Breast epithelium (tissue), 4 donors: ENCODE results near the gene CYP26A1. TPM values are rescaled to one million over a fixed set of nuclear protein-coding genes. Genes with fewer than 3 reads are reported as not detected.
"Not testable (repeated sequence)": the region's sequence is repeated elsewhere in the genome, so short reads cannot be mapped to it uniquely, and the experiment has no call there.

ENCODE experiments used
- DNase-seq, 2 donors: peaks; one replicate each; pipeline ENCODE4 v3.0.0-alpha.2; 2019; ENCODE audit warnings: low spot score in 2 of 2
- H3K27ac ChIP-seq, 2 donors: fragments of 200-600 bp; sonication (generic) in 1 of 2; one replicate each; pipeline ENCODE4 v1.5.1; 2016 to 2019; ENCODE audit warnings: mild to moderate bottlenecking in 1 of 2
- H3K27me3 ChIP-seq, 2 donors: fragments of 200-600 bp; sonication (generic) in 1 of 2; one replicate each; pipeline versions ENCODE4 v1.5.1 to v1.6.0; 2017 to 2019; ENCODE audit warnings: control low read depth in 1 of 2, mild to moderate bottlenecking in 1 of 2
- H3K36me3 ChIP-seq: fragments of 200-600 bp; one replicate; pipeline ENCODE4 v1.5.1; 2019
- H3K4me1 ChIP-seq, 2 donors: fragments of 200-600 bp; sonication (generic); one replicate each; pipeline ENCODE4 v1.5.1; 2016 to 2019; ENCODE audit warnings: control low read depth in 1 of 2
- H3K4me3 ChIP-seq, 3 donors: fragments of 200-600 bp; sonication (generic); 1 replicate in 2 of 3; 2 replicates in 1 of 3; pipeline ENCODE4 v1.5.1; 2016 to 2019; ENCODE audit warnings: mild to moderate bottlenecking in 3 of 3, moderate library complexity in 2 of 3
- H3K9me3 ChIP-seq, 2 donors: fragments of 200-600 bp; sonication (generic) in 1 of 2; one replicate each; pipeline ENCODE4 v1.5.1; 2016 to 2019; ENCODE audit warnings: control low read depth in 1 of 2
- POLR2A ChIP-seq: fragments of 450-650 bp; IDR thresholded peaks from one replicate; pipeline ENCODE4 v1.6.1; 2016; ENCODE audit warnings: antibody characterized with exemption, mild to moderate bottlenecking, moderate library complexity
- POLR2AphosphoS5 ChIP-seq, 3 donors: sonication (generic); formaldehyde crosslinking; IDR thresholded peaks; one replicate each; pipeline ENCODE4 v1.6.1; 2017; ENCODE audit warnings: antibody characterized with exemption in 3 of 3
- intact Hi-C: fragments of 100-400 bp; cut with DNase I; formaldehyde crosslinking; loops from one replicate; pipeline ENCODE4 v1.15.1; 2023; ENCODE audit warnings: low total_unique reads
- total RNA-seq, 3 donors: library from RNA; depleted of rRNA; stranded (reverse); fragments of >200 nt; gene quantifications; one replicate each; pipeline ENCODE4 v1.1.0, GENCODE V29; 2016
- TF ChIP-seq, protein P1 (sequence below), 3 donors: fragments of 450-650 bp; IDR thresholded peaks; one replicate each; pipeline ENCODE4 v1.5.1; 2016 to 2017; ENCODE audit warnings: antibody characterized with exemption in 3 of 3, mild to moderate bottlenecking in 3 of 3, moderate library complexity in 3 of 3

The CYP26A1 gene
- total RNA-seq, 3 donors from 2014 or later = 0.33 to 2.3 TPM; not detected in 1

- H3K4me3 ChIP-seq = no peak overlapping the region
- no peak overlapping the region for H3K27ac ChIP-seq
- no peaks in the 10 kb centered on the region for H3K9me3 ChIP-seq
- DNase-seq = no peak
- intact Hi-C loops = no loop called here
- H3K4me1 ChIP-seq = no peaks in the 10 kb centered on the region
- no peaks in the 10 kb centered on the region for H3K27me3 ChIP-seq
- no peaks in the 10 kb centered on the region for H3K36me3 ChIP-seq
- TF ChIP-seq, protein P1, sequence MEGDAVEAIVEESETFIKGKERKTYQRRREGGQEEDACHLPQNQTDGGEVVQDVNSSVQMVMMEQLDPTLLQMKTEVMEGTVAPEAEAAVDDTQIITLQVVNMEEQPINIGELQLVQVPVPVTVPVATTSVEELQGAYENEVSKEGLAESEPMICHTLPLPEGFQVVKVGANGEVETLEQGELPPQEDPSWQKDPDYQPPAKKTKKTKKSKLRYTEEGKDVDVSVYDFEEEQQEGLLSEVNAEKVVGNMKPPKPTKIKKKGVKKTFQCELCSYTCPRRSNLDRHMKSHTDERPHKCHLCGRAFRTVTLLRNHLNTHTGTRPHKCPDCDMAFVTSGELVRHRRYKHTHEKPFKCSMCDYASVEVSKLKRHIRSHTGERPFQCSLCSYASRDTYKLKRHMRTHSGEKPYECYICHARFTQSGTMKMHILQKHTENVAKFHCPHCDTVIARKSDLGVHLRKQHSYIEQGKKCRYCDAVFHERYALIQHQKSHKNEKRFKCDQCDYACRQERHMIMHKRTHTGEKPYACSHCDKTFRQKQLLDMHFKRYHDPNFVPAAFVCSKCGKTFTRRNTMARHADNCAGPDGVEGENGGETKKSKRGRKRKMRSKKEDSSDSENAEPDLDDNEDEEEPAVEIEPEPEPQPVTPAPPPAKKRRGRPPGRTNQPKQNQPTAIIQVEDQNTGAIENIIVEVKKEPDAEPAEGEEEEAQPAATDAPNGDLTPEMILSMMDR (IDR thresholded peaks at IDR 0.05) = no peak
- TF ChIP-seq POLR2AphosphoS5 (IDR thresholded peaks at IDR 0.05) (no peak), POLR2A (no peak)
These were observed 23.7 kb downstream of the CYP26A1 start for GRCh38 chr10:93097386-93097785.

GRCh38 chr10:93098816-93099215 is 25.1 kb downstream of the CYP26A1 start:
- Histone ChIP-seq H3K4me3 (no peak overlapping the region), H3K4me1 (no peaks in the 10 kb centered on the region), H3K9me3 (no peaks in the 10 kb centered on the region), H3K36me3 (no peaks in the 10 kb centered on the region), H3K27me3 (no peaks in the 10 kb centered on the region), H3K27ac (no peak overlapping the region)
- no peak for DNase-seq
- intact Hi-C loops = no loop called here
- TF ChIP-seq POLR2AphosphoS5 (IDR thresholded peaks at IDR 0.05) = no peak
- TF ChIP-seq POLR2A = no peak
- TF ChIP-seq, protein P1 (IDR thresholded peaks at IDR 0.05) = no peak

DNA sequence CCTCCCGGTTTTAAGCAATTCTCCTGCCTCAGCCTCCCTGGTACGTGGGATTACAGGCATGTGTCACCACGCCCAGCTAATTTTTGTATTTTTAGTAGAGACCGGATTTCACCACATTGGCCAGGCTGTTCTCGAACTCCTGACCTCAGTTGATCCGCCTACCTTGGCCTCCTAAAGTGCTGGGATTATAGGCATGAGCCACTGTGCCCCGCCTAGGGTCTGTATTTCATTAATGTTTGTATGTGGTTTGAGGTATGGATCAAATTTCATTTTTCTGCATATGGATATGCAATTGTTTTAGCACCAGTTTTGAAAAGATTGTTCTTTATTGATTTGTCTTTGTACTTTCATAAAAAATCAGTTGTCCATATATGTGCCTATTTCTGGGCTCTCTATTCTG is 26.0 kb downstream of the CYP26A1 start:
- DNase-seq = no peak
- Histone ChIP-seq H3K4me1 (no peaks in the 10 kb centered on the region), H3K9me3 (no peaks in the 10 kb centered on the region), H3K36me3 (no peaks in the 10 kb centered on the region), H3K27me3 (no peaks in the 10 kb centered on the region), H3K4me3 (no peak overlapping the region), H3K27ac (no peak overlapping the region)
- intact Hi-C loops = no loop called here
- TF ChIP-seq, protein P1 (IDR thresholded peaks at IDR 0.05) = no peak
- TF ChIP-seq POLR2A (no peak), POLR2AphosphoS5 (IDR thresholded peaks at IDR 0.05) (no peak)

DNA sequence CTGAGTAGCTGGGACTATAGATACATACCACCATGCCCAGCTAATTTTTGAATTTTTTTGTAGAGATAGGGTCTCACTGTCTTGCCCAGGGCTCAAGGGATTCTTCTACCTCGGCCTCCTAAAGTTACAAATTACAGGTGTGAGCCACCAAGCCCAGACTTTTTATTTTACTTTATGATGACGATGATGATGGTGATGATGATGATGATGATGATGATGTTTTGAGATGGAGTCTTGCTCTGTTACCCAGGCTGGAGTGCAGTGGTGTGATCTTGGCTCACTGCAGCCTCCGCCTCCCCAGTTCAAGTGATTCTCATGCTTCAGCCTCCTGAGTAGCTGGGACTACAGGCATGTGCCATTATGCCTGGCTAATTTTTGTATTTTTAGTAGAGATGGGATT is 27.5 kb downstream of the CYP26A1 start:
- DNase-seq, intact Hi-C loops, H3K36me3 ChIP-seq, H3K4me3 ChIP-seq, H3K27ac ChIP-seq, H3K9me3 ChIP-seq, H3K4me1 ChIP-seq, H3K27me3 ChIP-seq: not testable (repeated sequence)

DNA sequence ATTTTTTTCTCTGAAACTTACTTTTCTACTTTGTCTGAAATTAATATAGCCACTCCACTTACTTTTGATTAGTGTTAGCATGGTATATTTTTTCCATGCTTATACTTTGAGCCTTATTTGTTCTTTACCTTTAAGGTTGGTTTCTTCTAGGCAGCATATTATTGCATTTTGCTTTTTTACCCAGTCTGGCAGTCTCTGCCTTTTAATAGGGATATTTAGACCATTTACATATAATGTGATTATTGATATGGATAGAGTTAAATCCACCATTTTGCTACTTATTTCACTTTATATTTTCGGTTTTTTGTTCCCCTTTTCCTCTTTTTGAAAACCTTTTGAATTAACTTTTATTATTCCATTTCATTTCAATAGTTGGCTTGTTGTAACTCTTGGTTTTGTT is 30.3 kb downstream of the CYP26A1 start:
- Histone ChIP-seq H3K9me3 (no peaks in the 10 kb centered on the region), H3K4me1 (no peaks in the 10 kb centered on the region), H3K27ac (no peak overlapping the region), H3K27me3 (no peaks in the 10 kb centered on the region), H3K36me3 (no peaks in the 10 kb centered on the region), H3K4me3 (no peak overlapping the region)
- TF ChIP-seq POLR2AphosphoS5 (IDR thresholded peaks at IDR 0.05) = no peak
- TF ChIP-seq, protein P1 (IDR thresholded peaks at IDR 0.05) = no peak
- TF ChIP-seq POLR2A = no peak
- intact Hi-C loops = no loop called here
- DNase-seq = no peak

- TF ChIP-seq, protein P1 (IDR thresholded peaks at IDR 0.05) = no peak
- TF ChIP-seq POLR2A = no peak
- no peak for TF ChIP-seq POLR2AphosphoS5 (IDR thresholded peaks at IDR 0.05)
- H3K4me1 ChIP-seq = no peaks in the 10 kb centered on the region
- intact Hi-C loops = no loop called here
- no peaks in the 10 kb centered on the region for H3K36me3 ChIP-seq
- DNase-seq = no peak
- no peak overlapping the region for H3K27ac ChIP-seq
- H3K27me3 ChIP-seq = no peaks in the 10 kb centered on the region
- H3K4me3 ChIP-seq = no peak overlapping the region
- no peaks in the 10 kb centered on the region for H3K9me3 ChIP-seq
These were observed 33.0 kb downstream of the CYP26A1 start for GRCh38 chr10:93106631-93107072.
